ENCODE data around the gene FKBP1A.

Gene FKBP1A

GRCh38 chr20:1321654-1321939, 71.3 kb downstream of the FKBP1A start:
- peaks cover 7% of the 10 kb centered on the region; the same call in 1 of the 2 replicates for H3K4me1 ChIP-seq (ENCODE audit: insufficient read depth, low read length)
- H3K9ac ChIP-seq (ENCODE audit: low read depth, low read length): no peak overlapping the region
- no peaks in the 10 kb centered on the region for H3K27me3 ChIP-seq (ENCODE audit: insufficient read depth, low read length)
- H3K9me3 ChIP-seq (ENCODE audit: insufficient read depth, low read depth, low read length): no peaks in the 10 kb centered on the region
- no peaks in the 10 kb centered on the region for H3K36me3 ChIP-seq (ENCODE audit: insufficient read depth, low read length)
- no peak overlapping the region for H3K27ac ChIP-seq (ENCODE audit: low read depth, low read length)
- WGBS: 85% methylated on average over 4 of the region's 4 CpGs
- no peak overlapping the region for H3K4me3 ChIP-seq (ENCODE audit: low read length)

GRCh38 chr20:1320902-1321653, 71.8 kb downstream of the FKBP1A start:
- WGBS: 83% methylated on average over 17 of the region's 17 CpGs
- Histone ChIP-seq H3K9ac (ENCODE audit: low read depth, low read length) (no peak overlapping the region), H3K4me3 (ENCODE audit: low read length) (no peak overlapping the region), H3K27ac (ENCODE audit: low read depth, low read length) (no peak overlapping the region), H3K36me3 (ENCODE audit: insufficient read depth, low read length) (no peaks in the 10 kb centered on the region), H3K9me3 (ENCODE audit: insufficient read depth, low read depth, low read length) (no peaks in the 10 kb centered on the region), H3K4me1 (ENCODE audit: insufficient read depth, low read length) (peaks cover 2% of the 10 kb centered on the region; the same call in 1 of the 2 replicates), H3K27me3 (ENCODE audit: insufficient read depth, low read length) (no peaks in the 10 kb centered on the region; the same call in 1 of the 2 replicates)

GRCh38 chr20:1320016-1320415, 72.8 kb downstream of the FKBP1A start:
- H3K27me3 ChIP-seq (ENCODE audit: insufficient read depth, low read length): no peaks in the 10 kb centered on the region; the same call in 1 of the 2 replicates
- H3K27ac ChIP-seq (ENCODE audit: low read depth, low read length): no peak overlapping the region
- 85% methylated on average over 6 of the region's 6 CpGs for WGBS
- H3K9ac ChIP-seq (ENCODE audit: low read depth, low read length): no peak overlapping the region
- no peak overlapping the region for H3K4me3 ChIP-seq (ENCODE audit: low read length)
- H3K36me3 ChIP-seq (ENCODE audit: insufficient read depth, low read length): no peaks in the 10 kb centered on the region
- no peaks in the 10 kb centered on the region for H3K9me3 ChIP-seq (ENCODE audit: insufficient read depth, low read depth, low read length)
- no peaks in the 10 kb centered on the region for H3K4me1 ChIP-seq (ENCODE audit: insufficient read depth, low read length)

GRCh38 chr20:1319462-1319861, 73.4 kb downstream of the FKBP1A start:
- Histone ChIP-seq H3K9me3 (ENCODE audit: insufficient read depth, low read depth, low read length) (no peaks in the 10 kb centered on the region), H3K27ac (ENCODE audit: low read depth, low read length) (no peak overlapping the region), H3K9ac (ENCODE audit: low read depth, low read length) (no peak overlapping the region), H3K27me3 (ENCODE audit: insufficient read depth, low read length) (no peaks in the 10 kb centered on the region; the same call in 1 of the 2 replicates), H3K4me3 (ENCODE audit: low read length) (no peak overlapping the region), H3K36me3 (ENCODE audit: insufficient read depth, low read length) (no peaks in the 10 kb centered on the region), H3K4me1 (ENCODE audit: insufficient read depth, low read length) (no peaks in the 10 kb centered on the region)
- 100% methylated on average over 4 of the region's 4 CpGs for whole genome bisulfite sequencing

- Histone ChIP-seq H3K36me3 (ENCODE audit: insufficient read depth, low read length) (no peaks in the 10 kb centered on the region), H3K4me1 (ENCODE audit: insufficient read depth, low read length) (no peaks in the 10 kb centered on the region), H3K9me3 (ENCODE audit: insufficient read depth, low read depth, low read length) (no peaks in the 10 kb centered on the region), H3K4me3 (ENCODE audit: low read length) (no peak overlapping the region), H3K27ac (ENCODE audit: low read depth, low read length) (no peak overlapping the region), H3K9ac (ENCODE audit: low read depth, low read length) (no peak overlapping the region), H3K27me3 (ENCODE audit: insufficient read depth, low read length) (no peaks in the 10 kb centered on the region; the same call in 1 of the 2 replicates)
- 91% methylated on average over 4 of the region's 4 CpGs for WGBS
Measured at GRCh38 chr20:1319051-1319450, 73.8 kb downstream of the FKBP1A start.

All from HUES64 (cell line).